GM21447 (cell line): Measurements from ENCODE around the gene PCNX1.
A peak's percentile ranks its signal among the peaks of the same experiment; 100 is the strongest.
"Not testable (repeated sequence)": the region's sequence is repeated elsewhere in the genome, so short reads cannot be mapped to it uniquely, and the experiment has no call there.

Experiments used
- ATAC-seq: cut with Tn5 transposase; IDR thresholded peaks from one replicate; pipeline ENCODE4 v1.9.1; 2021; ENCODE audit not compliant: unreplicated experiment

Gene PCNX1

GRCh38 chr14:70907176-70907995 is at the start of gene PCNX1:
Gene PCNX1, plus strand, starts transcription at chr14:70907459. Its CDS starts 392 bp downstream, at chr14:70907851.
- peak; percentile 66 for ATAC-seq

- no peak for ATAC-seq
Measured at GRCh38 chr14:70857496-70857890, 49.8 kb upstream of the PCNX1 start.

- no peak for ATAC-seq
Measured at GRCh38 chr14:70858641-70859040, 48.6 kb upstream of the PCNX1 start.

GRCh38 chr14:70866992-70867391 is 40.3 kb upstream of the PCNX1 start:
- not testable (repeated sequence) for ATAC-seq

GRCh38 chr14:70871001-70871400 is 36.3 kb upstream of the PCNX1 start:
- no peak for ATAC-seq

- ATAC-seq, result no peak
Measured at GRCh38 chr14:70871863-70872677, 35.2 kb upstream of the PCNX1 start.

- ATAC-seq, result no peak
Measured at GRCh38 chr14:70872678-70873020, 34.6 kb upstream of the PCNX1 start.

GRCh38 chr14:70873627-70874026 is 33.6 kb upstream of the PCNX1 start:
- ATAC-seq, result no peak

GRCh38 chr14:70875811-70876460 is 31.3 kb upstream of the PCNX1 start:
- not testable (repeated sequence) for ATAC-seq

- ATAC-seq, result no peak
Measured at GRCh38 chr14:70879448-70879847, 27.8 kb upstream of the PCNX1 start.

- not testable (repeated sequence) for ATAC-seq
Measured at GRCh38 chr14:70880888-70881287, 26.4 kb upstream of the PCNX1 start.

- ATAC-seq, result peak; percentile 55
Measured at GRCh38 chr14:70881549-70882177, 25.6 kb upstream of the PCNX1 start.

- no peak for ATAC-seq
Measured at GRCh38 chr14:70882776-70883492, 24.3 kb upstream of the PCNX1 start.

GRCh38 chr14:70884595-70885342 is 22.5 kb upstream of the PCNX1 start:
- ATAC-seq, result no peak

- no peak for ATAC-seq
Measured at GRCh38 chr14:70885343-70886022, 21.8 kb upstream of the PCNX1 start.

- peak; percentile 50 for ATAC-seq
Measured at GRCh38 chr14:70886421-70887206, 20.6 kb upstream of the PCNX1 start.

GRCh38 chr14:70887207-70887681 is 20.0 kb upstream of the PCNX1 start:
- peak; percentile 49 for ATAC-seq
